ENCODE results near the gene MAML2. TPM values are rescaled to one million over a fixed set of nuclear protein-coding genes. Genes with fewer than 3 reads are reported as not detected.

Gene MAML2
- total RNA-seq, 2 experiments from 2014 or later, result 11.8 to 12.5 TPM

DNA sequence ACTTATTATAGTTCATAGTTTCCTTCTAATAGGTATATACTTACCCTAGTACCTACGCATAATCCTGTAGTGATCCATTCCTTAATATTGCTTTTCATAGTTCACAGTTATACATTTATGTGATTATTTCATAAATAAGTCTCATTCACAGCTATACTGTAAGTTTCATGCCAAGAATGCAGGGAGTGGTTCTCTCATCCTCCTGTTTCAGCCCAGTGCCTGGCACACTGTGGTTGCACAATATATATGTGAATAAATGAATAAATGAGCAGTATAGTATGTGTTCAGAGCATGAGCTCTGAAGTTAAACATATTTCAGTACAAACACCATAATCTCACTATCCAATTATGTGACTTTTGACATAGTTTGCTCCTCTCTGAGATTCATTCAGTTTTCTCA is 115.8 kb downstream of the MAML2 start:
- ChIA-PET POLR2A (interaction anchor here (0.6 to 2.2 kb wide), 2 partner anchors 12 to 17 kb away, joined by 4 to 9 read pairs; no protein-coding TSS in a partner anchor), CTCF (interaction anchor here (0.7 to 1.6 kb wide), 6 partner anchors 12 to 116 kb away, joined by 3 to 7 read pairs (median 3); partner anchors contain the start of gene MAML2)
- H3K9me3 Mint-ChIP-seq, result no peaks in the 10 kb centered on the region
- no peak overlapping the region for H3K4me3 Mint-ChIP-seq
- no peak for ATAC-seq
- intact Hi-C loops (cut with micrococcal nuclease), result no loop called here
- peaks cover 19% of the 10 kb centered on the region for H3K36me3 Mint-ChIP-seq (ENCODE audit: low read depth)
- no peaks in the 10 kb centered on the region for H3K27me3 Mint-ChIP-seq
- no peak overlapping the region for H3K27ac Mint-ChIP-seq
- peaks cover 74% of the 10 kb centered on the region for H3K4me1 Mint-ChIP-seq (ENCODE audit: low read depth)
- no peak for DNase-seq
- TF ChIP-seq CTCF (IDR thresholded peaks at IDR 0.05), result no peak

DNA sequence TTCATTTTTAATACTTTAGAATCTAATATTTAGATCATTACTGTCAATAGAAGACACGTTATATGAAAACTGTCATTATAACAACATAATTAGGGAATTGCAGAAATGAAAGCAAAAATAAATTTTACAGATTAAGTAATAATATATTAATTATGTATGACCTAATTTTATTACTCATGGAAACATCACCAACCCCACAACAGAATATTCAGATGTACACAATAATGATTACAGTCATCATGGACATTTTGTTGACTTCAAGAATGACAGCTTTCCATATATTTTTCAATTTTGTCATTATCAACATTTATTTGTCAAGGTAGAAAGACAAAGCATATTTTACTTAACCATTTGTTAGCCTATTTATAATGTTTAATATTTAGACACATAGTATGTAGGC is 119.9 kb downstream of the MAML2 start:
- intact Hi-C loops (cut with micrococcal nuclease), result no loop called here

GRCh38 chr11:96222102-96222501 is 120.9 kb downstream of the MAML2 start:
- ATAC-seq (no peak), DNase-seq (no peak)
- Mint-ChIP-seq H3K4me1 (ENCODE audit: low read depth) (peaks cover 73% of the 10 kb centered on the region), H3K27me3 (no peaks in the 10 kb centered on the region), H3K36me3 (ENCODE audit: low read depth) (peaks cover 17% of the 10 kb centered on the region), H3K9me3 (no peaks in the 10 kb centered on the region), H3K27ac (peak overlapping the region; percentile 16), H3K4me3 (no peak overlapping the region)
- intact Hi-C loops (cut with micrococcal nuclease), result no loop called here
- POLR2A ChIA-PET, result interaction anchor here (2.0 kb wide), 1 partner anchor 120 kb away, joined by 6 read pairs; no protein-coding TSS in a partner anchor
- CTCF ChIA-PET, result interaction anchor here (3.1 kb wide), 1 partner anchor 121 kb away, joined by 10 read pairs; the partner anchor contains the start of gene MAML2
- TF ChIP-seq CTCF (IDR thresholded peaks at IDR 0.05), result no peak

More for the DNA sequence above, 119.9 kb downstream of the MAML2 start:
- Mint-ChIP-seq H3K27ac (no peak overlapping the region), H3K9me3 (no peaks in the 10 kb centered on the region), H3K4me1 (ENCODE audit: low read depth) (peaks cover 70% of the 10 kb centered on the region), H3K4me3 (no peak overlapping the region), H3K36me3 (ENCODE audit: low read depth) (peaks cover 21% of the 10 kb centered on the region), H3K27me3 (no peaks in the 10 kb centered on the region)
- no peak for TF ChIP-seq CTCF (IDR thresholded peaks at IDR 0.05)
- DNase-seq (no peak), ATAC-seq (no peak)
- ChIA-PET CTCF (no interaction called here), POLR2A (no interaction called here)

GRCh38 chr11:96221244-96222070 is 121.5 kb downstream of the MAML2 start:
- Mint-ChIP-seq H3K27ac (peak overlapping the region; percentile 16), H3K27me3 (no peaks in the 10 kb centered on the region), H3K4me3 (no peak overlapping the region), H3K9me3 (no peaks in the 10 kb centered on the region), H3K36me3 (ENCODE audit: low read depth) (peaks cover 17% of the 10 kb centered on the region), H3K4me1 (ENCODE audit: low read depth) (peaks cover 75% of the 10 kb centered on the region)
- ATAC-seq, result peak; percentile 64
- TF ChIP-seq CTCF (IDR thresholded peaks at IDR 0.05), result no peak
- intact Hi-C loops (cut with micrococcal nuclease), result no loop called here
- no peak for DNase-seq
- POLR2A ChIA-PET, result interaction anchor here (2.0 kb wide), 1 partner anchor 120 kb away, joined by 6 read pairs; no protein-coding TSS in a partner anchor
- CTCF ChIA-PET, result interaction anchor here (3.1 kb wide), 1 partner anchor 121 kb away, joined by 10 read pairs; the partner anchor contains the start of gene MAML2

All from activated CD8-positive, alpha-beta T cell treated with anti-CD3 and anti-CD28 coated beads for 36 hours (primary cell).